Ishikawa (cell line): ENCODE measurements around the gene OSTM1.
A peak's percentile ranks its signal among the peaks of the same experiment; 100 is the strongest.

Experiments
- CEBPB ChIP-seq: IDR thresholded peaks from 2 replicates; pipeline ENCODE4 v1.6.1; 2012
- EGR1 ChIP-seq: IDR thresholded peaks from 2 replicates; pipeline ENCODE4 v1.6.1; 2012
- EP300 ChIP-seq: IDR thresholded peaks from 2 replicates; pipeline ENCODE4 v1.6.1; 2012; ENCODE audit warnings: borderline replicate concordance
- RAD21 ChIP-seq: IDR thresholded peaks from 2 replicates; pipeline ENCODE4 v1.6.1; 2012; ENCODE audit warnings: low read depth
- REST ChIP-seq: IDR thresholded peaks from 2 replicates; pipeline ENCODE4 v1.6.1; 2012; ENCODE audit warnings: low read depth, mild to moderate bottlenecking
- TAF1 ChIP-seq: IDR thresholded peaks from 2 replicates; pipeline ENCODE4 v1.6.1; 2012; ENCODE audit warnings: low read depth, mild to moderate bottlenecking
- USF1 ChIP-seq: IDR thresholded peaks from 2 replicates; pipeline ENCODE4 v1.6.1; 2012
- YY1 ChIP-seq: IDR thresholded peaks from 2 replicates; pipeline ENCODE4 v1.6.1; 2012; ENCODE audit warnings: low read depth

DNA sequence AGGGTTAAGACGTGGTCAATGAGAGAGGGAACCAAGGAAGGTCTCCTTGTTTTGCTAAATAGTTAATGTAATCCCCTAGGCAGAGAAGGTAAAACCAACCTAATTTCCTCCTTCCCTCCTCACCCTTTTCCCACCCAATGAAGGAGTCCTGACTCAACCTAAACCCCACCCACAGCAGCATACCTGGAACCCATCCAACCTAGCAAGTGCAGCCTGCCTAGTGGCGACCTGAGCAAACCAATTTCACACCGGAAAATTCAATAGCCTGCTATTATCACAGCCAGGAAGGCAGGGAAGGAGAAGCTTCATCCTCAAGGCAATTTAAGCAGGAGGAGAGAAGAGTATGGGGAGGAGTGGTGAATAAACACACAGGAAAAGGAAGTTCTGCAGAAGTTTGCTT, 46.9 kb downstream of the OSTM1 start:
- TF ChIP-seq EGR1 (no peak), YY1 (no peak), RAD21 (0 out of 2 replicates have a peak, but pooled peaks have one; percentile 3), CEBPB (no peak), TAF1 (no peak), REST (no peak), EP300 (no peak), USF1 (no peak)
